Measurements from ENCODE around the gene PSME3IP1. TPM values are rescaled to one million over a fixed set of nuclear protein-coding genes. Genes with fewer than 3 reads are reported as not detected.

Gene PSME3IP1
- total and polyA plus RNA-seq, 12 donors, result 49.6 to 66.8 (median 61.4) TPM

- DNase-seq, result no peak
- H3K4me1 ChIP-seq, result no peaks in the 10 kb centered on the region
- intact Hi-C loops (cut with DNase I), result no loop called here
- ATAC-seq, result no peak
- WGBS, 2 donors, result 96 to 100% methylated on average over 1 of the region's 1 CpG
- H3K27me3 ChIP-seq, result no peaks in the 10 kb centered on the region
- no peak overlapping the region for H3K27ac ChIP-seq
- peaks cover 8 to 100% (median 81%) of the 10 kb centered on the region in 9 donors for H3K36me3 ChIP-seq
- TF ChIP-seq CTCF (IDR thresholded peaks at IDR 0.05), result no peak
- H3K9me3 ChIP-seq, result peaks cover 0 to 38% (median 23%) of the 10 kb centered on the region in 11 donors
- no peak overlapping the region for H3K4me3 ChIP-seq
Observed at GRCh38 chr16:57213462-57213861, 27.6 kb upstream of the PSME3IP1 start.

GRCh38 chr16:57209780-57210179 is 23.9 kb upstream of the PSME3IP1 start:
- peaks cover 0 to 4% (median 0%) of the 10 kb centered on the region in 9 donors for H3K4me1 ChIP-seq
- peaks cover 0 to 100% (median 64%) of the 10 kb centered on the region in 9 donors for H3K36me3 ChIP-seq
- intact Hi-C loops (cut with DNase I), result no loop called here
- 97 to 98% methylated on average over 5 of the region's 5 CpGs for WGBS, 2 donors
- H3K27ac ChIP-seq, result no peak overlapping the region
- no peaks in the 10 kb centered on the region for H3K27me3 ChIP-seq
- H3K4me3 ChIP-seq, result no peak overlapping the region
- DNase-seq, result no peak
- no peak for ATAC-seq
- peaks cover 0 to 2% (median 0%) of the 10 kb centered on the region in 11 donors for H3K9me3 ChIP-seq
- TF ChIP-seq CTCF (IDR thresholded peaks at IDR 0.05), result no peak

GRCh38 chr16:57208926-57209325 is 23.1 kb upstream of the PSME3IP1 start:
- WGBS, 2 donors, result 96% methylated on average over 1 of the region's 1 CpG
- Histone ChIP-seq H3K27ac (no peak overlapping the region), H3K4me1 (peaks cover 0 to 4% (median 0%) of the 10 kb centered on the region in 9 donors), H3K36me3 (peaks cover 0 to 99% (median 60%) of the 10 kb centered on the region in 9 donors), H3K9me3 (no peaks in the 10 kb centered on the region), H3K27me3 (no peaks in the 10 kb centered on the region), H3K4me3 (no peak overlapping the region)
- intact Hi-C loops (cut with DNase I), result no loop called here
- no peak for TF ChIP-seq CTCF (IDR thresholded peaks at IDR 0.05)
- DNase-seq (no peak), ATAC-seq (no peak)

- 85 to 89% methylated on average over 12 of the region's 12 CpGs for WGBS, 2 donors
- TF ChIP-seq CTCF (IDR thresholded peaks at IDR 0.05), result no peak
- peaks cover 0 to 57% (median 30%) of the 10 kb centered on the region in 9 donors for H3K36me3 ChIP-seq
Observed at GRCh38 chr16:57204675-57205074, 18.8 kb upstream of the PSME3IP1 start.

More at GRCh38 chr16:57204675-57205074, 18.8 kb upstream of the PSME3IP1 start:
- intact Hi-C loops (cut with DNase I), result no loop called here
- Histone ChIP-seq H3K27ac (no peak overlapping the region), H3K4me1 (peaks cover 0 to 4% (median 0%) of the 10 kb centered on the region in 9 donors), H3K9me3 (no peaks in the 10 kb centered on the region), H3K27me3 (no peaks in the 10 kb centered on the region), H3K4me3 (no peak overlapping the region)
- no peak for DNase-seq
- peak in 1 of 8 donors; percentile 22 for ATAC-seq
